Endothelial cell of umbilical vein (primary cell): ENCODE results near the gene KAZALD1. TPM values are rescaled to one million over a fixed set of nuclear protein-coding genes. Genes with fewer than 3 reads are reported as not detected.

Source experiments
- BruUV-seq: library from RNA; stranded (reverse); fragments of 400-500 nt; replicated peaks from 2 replicates; lab custom pipeline; 2021; lab: Mats Ljungman, UMichigan
- CTCF ChIA-PET: fragments of 300-600, 350-600 bp; sonication (Branson Sonifier 250); formaldehyde crosslinking; loops from one replicate; lab custom pipeline; 2021; ENCODE audit warnings: antibody characterized with exemption, inconsistent platforms; lab: Charles Lee
- POLR2A ChIA-PET: fragments of 300-600, 350-600 bp; sonication (Branson Sonifier 250); formaldehyde crosslinking; loops from one replicate; lab custom pipeline; 2021; ENCODE audit warnings: antibody characterized with exemption, inconsistent platforms; lab: Charles Lee
- DNase-seq: peaks from one replicate; pipeline ENCODE4 v3.0.0-alpha.2; 2011; ENCODE audit warnings: low read depth, low spot score
- FAIRE-seq: peaks from 2 replicates; lab custom pipeline; 2011; peaks lifted over from hg19 to GRCh38; lab: Jason Lieb, UNC
- H2AFZ ChIP-seq: 2 replicates; pipeline ENCODE4 v1.6.0; 2012; ENCODE audit warnings: low read depth, low read length, control low read depth, inconsistent platforms
- H3K27ac ChIP-seq: 2 replicates; pipeline ENCODE4 v1.5.1; 2011; ENCODE audit warnings: low read depth, mild to moderate bottlenecking, control low read depth, low read length, moderate library complexity; ENCODE audit not compliant: insufficient read depth
- H3K27me3 ChIP-seq, 2 experiments: 2 replicates each; pipeline versions ENCODE4 v1.6.0 to v1.6.1; 2011; ENCODE audit warnings: low read length in 2 of 2, mixed read lengths in 1 of 2; ENCODE audit not compliant: control insufficient read depth in 2 of 2, insufficient read depth in 2 of 2
- H3K36me3 ChIP-seq, 2 experiments: 2 replicates in 1 of 2; 3 replicates in 1 of 2; pipeline ENCODE4 v1.5.1; 2011; ENCODE audit warnings: low read length in 2 of 2, mild to moderate bottlenecking in 1 of 2, moderate library complexity in 1 of 2; ENCODE audit not compliant: control insufficient read depth in 2 of 2, insufficient read depth in 2 of 2; ENCODE audit errors: extremely low read depth in 1 of 2
- H3K4me1 ChIP-seq: 3 replicates; pipeline ENCODE4 v1.5.1; 2011; ENCODE audit warnings: mild to moderate bottlenecking, low read length; ENCODE audit not compliant: control insufficient read depth, insufficient read depth; ENCODE audit errors: extremely low read depth
- H3K4me2 ChIP-seq: 2 replicates; pipeline ENCODE4 v1.6.1; 2011; ENCODE audit warnings: low read length, control low read depth, mixed read lengths; ENCODE audit not compliant: insufficient read depth
- H3K4me3 ChIP-seq, 3 experiments: fragments of 200-600 bp in 1 of 3; sonication (generic), shearing (Covaris generic) in 1 of 3; replicated peaks in 1 of 3; 2 replicates each; pipeline ENCODE4 v1.5.1; 2011 to 2016; ENCODE audit warnings: control low read depth in 3 of 3, low read length in 3 of 3, mild to moderate bottlenecking in 2 of 3, inconsistent platforms in 1 of 3, low read depth in 1 of 3, moderate library complexity in 1 of 3; ENCODE audit not compliant: insufficient read depth in 1 of 3
- H3K79me2 ChIP-seq: 2 replicates; pipeline ENCODE4 v1.6.0; 2012; ENCODE audit warnings: low read length, inconsistent platforms; ENCODE audit not compliant: control insufficient read depth, insufficient read depth
- H3K9ac ChIP-seq: replicated peaks from 2 replicates; pipeline ENCODE3; 2011; ENCODE audit warnings: low read length, control low read depth; ENCODE audit not compliant: insufficient read depth; ENCODE audit errors: extremely low read depth
- H3K9me1 ChIP-seq: replicated peaks from 3 replicates; pipeline ENCODE4 v1.6.0; 2011; ENCODE audit warnings: mild to moderate bottlenecking, low read length; ENCODE audit not compliant: control insufficient read depth, insufficient read depth; ENCODE audit errors: extremely low read depth
- H3K9me3 ChIP-seq: replicated peaks from 2 replicates; pipeline ENCODE4 v1.5.1; 2012; ENCODE audit warnings: low read length, inconsistent platforms; ENCODE audit not compliant: control insufficient read depth, insufficient read depth
- H4K20me1 ChIP-seq: replicated peaks from 2 replicates; pipeline ENCODE3; 2011; ENCODE audit warnings: mild to moderate bottlenecking, low read length; ENCODE audit not compliant: control insufficient read depth, insufficient read depth; ENCODE audit errors: extremely low read depth
- EZH2 ChIP-seq: IDR thresholded peaks from 2 replicates; pipeline ENCODE4 v1.6.1; 2012; ENCODE audit warnings: borderline replicate concordance, low read depth, mild to moderate bottlenecking, moderate library complexity, low read length, inconsistent platforms; ENCODE audit not compliant: severe bottlenecking
- FOS ChIP-seq: IDR thresholded peaks from 2 replicates; pipeline ENCODE4 v1.6.1; 2011; ENCODE audit warnings: mild to moderate bottlenecking, low read length, moderate library complexity, borderline replicate concordance; ENCODE audit not compliant: insufficient read depth
- GATA2 ChIP-seq: IDR thresholded peaks from 2 replicates; pipeline ENCODE4 v1.7.0; 2011; ENCODE audit warnings: low read depth, mild to moderate bottlenecking, moderate library complexity, mixed read lengths, low read length; ENCODE audit not compliant: insufficient read length, insufficient read depth
- JUN ChIP-seq: IDR thresholded peaks from 2 replicates; pipeline ENCODE4 v1.6.1; 2011; ENCODE audit warnings: borderline replicate concordance, low read depth; ENCODE audit not compliant: insufficient read length, insufficient read depth
- MYC ChIP-seq: IDR thresholded peaks from one replicate; pipeline ENCODE4 v1.6.1; 2011; ENCODE audit warnings: mild to moderate bottlenecking, low read depth, low read length
- POLR2A ChIP-seq: IDR thresholded peaks from 2 replicates; pipeline ENCODE4 v1.6.1; 2012; ENCODE audit warnings: low read depth, mild to moderate bottlenecking, control low read depth, low read length
- POLR2AphosphoS5 ChIP-seq: IDR thresholded peaks from 2 replicates; pipeline ENCODE4 v1.6.1; 2012; ENCODE audit warnings: low read depth, mild to moderate bottlenecking, control low read depth, low read length, moderate library complexity; ENCODE audit not compliant: insufficient read depth
- dilution Hi-C: fragments of 300-500 bp; cut with MboI; formaldehyde crosslinking; loops from one replicate; pipeline ENCODE4 v1.15.0; 2019; ENCODE audit warnings: low sequenced_read_pairs; ENCODE audit not compliant: extremely low pct_ligation_motif_present
- intact Hi-C: fragments of 100-400 bp; cut with micrococcal nuclease; formaldehyde crosslinking; loops from one replicate; pipeline ENCODE4 v1.10.0; 2022
- polyA plus RNA-seq, 4 experiments: library from polyadenylated mRNA; depleted of rRNA in 3 of 4; stranded (reverse) in 3 of 4; unstranded in 1 of 4; fragments of >200 nt; gene quantifications; 2 replicates each; pipeline versions ENCODE4 v1.2.1 to v1.2.3, GENCODE V29; 2011 to 2012; ENCODE audit warnings: missing spikeins in 1 of 4
- total RNA-seq: library from RNA; stranded (reverse); gene quantifications from 2 replicates; pipeline ENCODE4 v1.2.3, GENCODE V29; 2021
- TF ChIP-seq, protein P1 (sequence below), 2 donors: IDR thresholded peaks; 1 replicate in 1 of 2; 2 replicates in 1 of 2; pipeline ENCODE4 v1.5.1; 2011; ENCODE audit warnings: low read length in 2 of 2, mild to moderate bottlenecking in 2 of 2, moderate library complexity in 2 of 2, control low read depth in 1 of 2, inconsistent platforms in 1 of 2, low read depth in 1 of 2; ENCODE audit not compliant: insufficient read depth in 1 of 2; ENCODE audit errors: extremely low read depth in 1 of 2
- TF ChIP-seq, protein P2 (sequence below): IDR thresholded peaks from 2 replicates; pipeline ENCODE4 v1.6.1; 2011; ENCODE audit not compliant: insufficient read depth, insufficient read length

The KAZALD1 gene
- total and polyA plus RNA-seq, 2 donors (not counting 3 experiments of a cell fraction or from before 2014, with no cell fraction given) = 3.0 to 3.3 TPM

DNA sequence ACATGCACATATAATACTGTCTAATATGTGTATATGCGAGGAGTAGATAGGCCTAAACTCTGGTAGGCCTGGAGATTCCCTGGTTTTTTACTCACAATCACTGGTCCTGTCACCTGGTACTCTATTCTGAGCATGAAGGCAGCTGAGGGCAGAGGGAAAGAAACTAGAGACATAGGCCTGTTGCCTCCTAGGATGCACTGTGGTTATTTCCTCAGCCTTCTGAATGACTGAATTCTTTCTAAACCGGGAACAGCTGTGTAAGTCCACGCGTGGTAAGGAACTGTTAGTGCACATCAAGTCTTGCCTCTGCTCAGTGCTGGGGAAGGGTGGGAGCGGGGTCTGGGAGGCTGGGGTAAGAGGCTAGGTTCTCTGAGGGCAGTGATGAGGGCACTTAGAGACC, 7.7 kb downstream of the KAZALD1 start:
- Histone ChIP-seq H3K9me3 (no peaks in the 10 kb centered on the region), H3K4me1 (peaks cover 18% of the 10 kb centered on the region), H3K27ac (no peak overlapping the region), H4K20me1 (no peaks in the 10 kb centered on the region), H3K9me1 (no peaks in the 10 kb centered on the region), H3K79me2 (no peaks in the 10 kb centered on the region), H3K9ac (no peak overlapping the region), H2AFZ (no peak overlapping the region), H3K36me3 (no peaks in the 10 kb centered on the region), H3K27me3 (peaks cover 10 to 17% of the 10 kb centered on the region in 2 experiments), H3K4me2 (no peak overlapping the region), H3K4me3 (no peak overlapping the region)
- ChIA-PET CTCF (interaction anchor here (0.8 to 13.1 kb wide), 7 partner anchors 9 to 72 kb away, joined by 3 to 290 read pairs (median 32); no protein-coding TSS in a partner anchor), POLR2A (no interaction called here)
- TF ChIP-seq FOS (no peak), MYC (no peak), GATA2 (no peak)
- no TSS peak for BruUV-seq
- intact Hi-C loops (loop anchor here (5.0 kb wide), 1 partner anchor 37 kb away; the partner anchor contains the start of genes PDZD7 and SFXN3), dilution Hi-C loops (no loop called here)
- DNase-seq (no peak), FAIRE-seq (no peak)

DNA sequence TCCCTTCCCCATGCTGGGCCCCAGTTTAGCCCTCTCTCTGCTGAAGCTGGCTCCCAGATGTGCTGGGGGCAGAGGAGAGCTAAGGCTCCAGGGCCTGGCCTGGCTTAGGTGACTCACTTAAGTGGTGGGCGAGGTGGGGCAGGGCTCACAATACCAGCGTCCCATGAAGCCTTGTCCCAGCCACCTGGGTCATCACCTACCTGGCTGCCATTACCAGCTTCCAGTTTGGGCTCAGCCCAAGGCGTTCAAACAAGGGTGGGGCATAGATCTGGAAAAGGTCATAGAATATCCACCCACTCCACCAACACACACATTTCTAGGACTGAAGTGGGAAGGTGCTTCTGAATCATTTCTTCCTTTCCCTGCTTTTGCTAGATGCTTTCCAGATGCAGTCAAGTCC, 8.3 kb downstream of the KAZALD1 start:
- TF ChIP-seq, protein P1, sequence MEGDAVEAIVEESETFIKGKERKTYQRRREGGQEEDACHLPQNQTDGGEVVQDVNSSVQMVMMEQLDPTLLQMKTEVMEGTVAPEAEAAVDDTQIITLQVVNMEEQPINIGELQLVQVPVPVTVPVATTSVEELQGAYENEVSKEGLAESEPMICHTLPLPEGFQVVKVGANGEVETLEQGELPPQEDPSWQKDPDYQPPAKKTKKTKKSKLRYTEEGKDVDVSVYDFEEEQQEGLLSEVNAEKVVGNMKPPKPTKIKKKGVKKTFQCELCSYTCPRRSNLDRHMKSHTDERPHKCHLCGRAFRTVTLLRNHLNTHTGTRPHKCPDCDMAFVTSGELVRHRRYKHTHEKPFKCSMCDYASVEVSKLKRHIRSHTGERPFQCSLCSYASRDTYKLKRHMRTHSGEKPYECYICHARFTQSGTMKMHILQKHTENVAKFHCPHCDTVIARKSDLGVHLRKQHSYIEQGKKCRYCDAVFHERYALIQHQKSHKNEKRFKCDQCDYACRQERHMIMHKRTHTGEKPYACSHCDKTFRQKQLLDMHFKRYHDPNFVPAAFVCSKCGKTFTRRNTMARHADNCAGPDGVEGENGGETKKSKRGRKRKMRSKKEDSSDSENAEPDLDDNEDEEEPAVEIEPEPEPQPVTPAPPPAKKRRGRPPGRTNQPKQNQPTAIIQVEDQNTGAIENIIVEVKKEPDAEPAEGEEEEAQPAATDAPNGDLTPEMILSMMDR (IDR thresholded peaks at IDR 0.05; ENCODE audit: extremely low read depth in 1 of 2, insufficient read depth in 1 of 2, low read depth in 1 of 2, low read length in 2 of 2) = no peak
- TF ChIP-seq, protein P2, sequence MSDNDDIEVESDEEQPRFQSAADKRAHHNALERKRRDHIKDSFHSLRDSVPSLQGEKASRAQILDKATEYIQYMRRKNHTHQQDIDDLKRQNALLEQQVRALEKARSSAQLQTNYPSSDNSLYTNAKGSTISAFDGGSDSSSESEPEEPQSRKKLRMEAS = no peak
- TF ChIP-seq GATA2 (no peak), POLR2AphosphoS5 (no peak), POLR2A (no peak), EZH2 (no peak), JUN (no peak)

More for the DNA sequence above, 8.3 kb downstream of the KAZALD1 start:
- H3K27me3 ChIP-seq = peaks cover 10 to 17% of the 10 kb centered on the region in 2 experiments
- peaks cover 18% of the 10 kb centered on the region for H3K4me1 ChIP-seq
- POLR2A ChIA-PET = no interaction called here
- CTCF ChIA-PET = interaction anchor here (0.8 to 13.1 kb wide), 6 partner anchors 10 to 51 kb away, joined by 3 to 290 read pairs (median 24); no protein-coding TSS in a partner anchor
- no peaks in the 10 kb centered on the region for H3K36me3 ChIP-seq
- no peaks in the 10 kb centered on the region for H3K79me2 ChIP-seq
- H3K4me3 ChIP-seq = no peak overlapping the region
- H3K27ac ChIP-seq = no peak overlapping the region
- no peak overlapping the region for H3K4me2 ChIP-seq
- FAIRE-seq (no peak), DNase-seq (no peak)
- H4K20me1 ChIP-seq = no peaks in the 10 kb centered on the region
- BruUV-seq = no TSS peak
- intact Hi-C loops = loop anchor here (2.0 kb wide), 1 partner anchor 13 kb away; no protein-coding TSS in a partner anchor
- dilution Hi-C loops = no loop called here
- H3K9me1 ChIP-seq = no peaks in the 10 kb centered on the region
- H2AFZ ChIP-seq = no peak overlapping the region
- H3K9ac ChIP-seq = no peak overlapping the region
- H3K9me3 ChIP-seq = no peaks in the 10 kb centered on the region
